GM20000 (cell line): ENCODE measurements around the gene AAGAB.

Source experiments
- DNase-seq: peaks from one replicate; pipeline ENCODE4 v3.0.0; 2012; ENCODE audit warnings: low spot score
- CTCF ChIP-seq: IDR thresholded peaks from 2 replicates; pipeline ENCODE4 v1.5.1; 2012; ENCODE audit warnings: mild to moderate bottlenecking, control low read depth; ENCODE audit errors: extremely low read depth, missing control alignments

AAGAB gene

DNA sequence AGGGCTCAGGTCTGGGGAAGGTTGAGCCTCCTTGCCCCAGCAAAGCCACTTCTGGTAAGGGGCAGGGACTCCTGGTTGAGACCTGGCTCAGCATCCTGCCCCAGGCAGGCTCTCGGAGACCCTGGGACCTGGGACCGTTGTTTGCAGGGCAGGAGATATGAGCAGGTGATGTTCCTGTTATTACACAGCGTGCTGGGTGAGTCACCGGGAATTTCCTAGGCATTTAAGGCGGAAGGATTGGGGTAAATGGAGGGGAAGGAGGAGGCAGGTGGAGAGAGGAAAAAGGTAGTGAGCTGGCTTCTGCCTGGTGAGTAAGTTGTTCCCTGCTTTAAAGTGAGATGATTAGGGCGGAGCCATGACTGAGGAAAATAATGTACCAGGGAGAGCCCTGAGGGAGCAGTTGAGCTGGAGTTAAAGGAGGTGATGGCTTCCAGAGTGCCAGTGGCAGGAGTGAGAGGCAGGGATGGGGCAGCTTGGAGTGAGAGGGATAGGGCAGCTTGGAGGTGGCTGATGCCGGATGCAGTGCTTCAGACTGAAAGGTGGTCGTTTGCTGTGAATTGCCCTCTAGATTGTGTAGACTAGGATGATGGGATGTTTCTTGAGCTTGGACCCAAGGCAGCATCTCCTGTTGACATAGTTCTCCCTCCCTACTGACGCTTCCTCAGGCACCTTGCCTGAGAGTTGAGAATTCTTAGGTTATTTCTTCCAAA is 79.4 kb downstream of the AAGAB start:
- TF ChIP-seq CTCF, result no peak
- DNase-seq, result no peak

- no peak for TF ChIP-seq CTCF
- DNase-seq, result no peak
Observed at GRCh38 chr15:67174446-67174845, 80.0 kb downstream of the AAGAB start.

GRCh38 chr15:67173786-67174185 is 80.7 kb downstream of the AAGAB start:
- TF ChIP-seq CTCF, result no peak
- no peak for DNase-seq

GRCh38 chr15:67173005-67173404 is 81.5 kb downstream of the AAGAB start:
- no peak for TF ChIP-seq CTCF
- DNase-seq, result no peak

- DNase-seq, result no peak
- TF ChIP-seq CTCF, result no peak
Observed at GRCh38 chr15:67172172-67172571, 82.3 kb downstream of the AAGAB start.

GRCh38 chr15:67171471-67171870 is 83.0 kb downstream of the AAGAB start:
- no peak for TF ChIP-seq CTCF
- no peak for DNase-seq

GRCh38 chr15:67170143-67170925 is 84.1 kb downstream of the AAGAB start:
- no peak for TF ChIP-seq CTCF
- no peak for DNase-seq
